ENCODE data around the gene RNF148.

GRCh38 chr7:122692769-122693309 is 9.9 kb downstream of the RNF148 start:
- TF ChIP-seq CTCF (IDR thresholded peaks at IDR 0.05) (no peak), POLR2A (IDR thresholded peaks at IDR 0.05) (no peak)
